ENCODE data around the gene PIP5K1A.

Gene PIP5K1A

GRCh38 chr1:151289991-151290708, 91.8 kb downstream of the PIP5K1A start:
- DNase-seq, result no peak

GRCh38 chr1:151290709-151291303, 92.5 kb downstream of the PIP5K1A start:
- no peak for DNase-seq

- no peak for DNase-seq
Measured at GRCh38 chr1:151292207-151293030, 94.1 kb downstream of the PIP5K1A start.

GRCh38 chr1:151293093-151293492, 94.7 kb downstream of the PIP5K1A start:
- DNase-seq, result no peak

GRCh38 chr1:151294742-151295462, 96.5 kb downstream of the PIP5K1A start:
- DNase-seq, result no peak
